IMR-90 (cell line): ENCODE measurements around the gene DCTN2.

Experiments used
- CHD1 ChIP-seq: IDR thresholded peaks from 2 replicates; pipeline ENCODE4 v1.6.1; 2012; ENCODE audit warnings: low read depth, low read length, improper control_type of control experiment
- CTCF ChIP-seq: conservative IDR thresholded peaks from 2 replicates; pipeline ENCODE4 v1.5.1; 2012; ENCODE audit warnings: mild to moderate bottlenecking, low read depth, low read length, improper control_type of control experiment
- FOS ChIP-seq: fragments of 150-350 bp; IDR thresholded peaks from 2 replicates; pipeline ENCODE4 v1.6.1; 2016; ENCODE audit warnings: low read depth, low read length
- MXI1 ChIP-seq: IDR thresholded peaks from 2 replicates; pipeline ENCODE4 v1.6.1; 2012; ENCODE audit warnings: low read depth, mild to moderate bottlenecking, low read length, moderate library complexity, borderline replicate concordance
- NFE2L2 ChIP-seq: fragments of 150-350 bp; IDR thresholded peaks from 2 replicates; pipeline ENCODE4 v1.6.1; 2016; ENCODE audit warnings: low read depth, mild to moderate bottlenecking, low read length
- POLR2A ChIP-seq: IDR thresholded peaks from 2 replicates; pipeline ENCODE4 v1.6.1; 2012; ENCODE audit warnings: mild to moderate bottlenecking, low read depth, low read length
- RAD21 ChIP-seq: IDR thresholded peaks from 2 replicates; pipeline ENCODE4 v1.6.1; 2012; ENCODE audit warnings: low read length, improper control_type of control experiment
- RCOR1 ChIP-seq: IDR thresholded peaks from 2 replicates; pipeline ENCODE4 v1.6.1; 2012; ENCODE audit warnings: mild to moderate bottlenecking, low read length, improper control_type of control experiment; ENCODE audit not compliant: insufficient replicate concordance
- RFX5 ChIP-seq: IDR thresholded peaks from 2 replicates; pipeline ENCODE4 v1.8.0; 2012; ENCODE audit warnings: low read depth, mild to moderate bottlenecking, low read length, moderate library complexity
- SMC3 ChIP-seq: fragments of 150-350 bp; IDR thresholded peaks from 2 replicates; pipeline ENCODE4 v1.6.1; 2016; ENCODE audit warnings: low read depth, mild to moderate bottlenecking, antibody characterized with exemption, low read length, moderate library complexity
- USF2 ChIP-seq: fragments of 150-350 bp; IDR thresholded peaks from 2 replicates; pipeline ENCODE4 v1.6.1; 2017; ENCODE audit warnings: mild to moderate bottlenecking, antibody characterized with exemption, low read length, low read depth

GRCh38 chr12:57545809-57546437 is 1.1 kb downstream of the DCTN2 start:
- no peak for TF ChIP-seq SMC3
- TF ChIP-seq FOS = no peak
- no peak for TF ChIP-seq RCOR1
- TF ChIP-seq CTCF = no peak
- TF ChIP-seq POLR2A = no peak
- TF ChIP-seq NFE2L2 = no peak
- no peak for TF ChIP-seq MXI1
- no peak for TF ChIP-seq USF2
- no peak for TF ChIP-seq CHD1
- no peak for TF ChIP-seq RFX5
- no peak for TF ChIP-seq RAD21
